ENCODE results near the gene CHKA.

Gene CHKA

GRCh38 chr11:68067991-68068390 lies 53.2 kb downstream of the CHKA start:
- DNase-seq = no peak

GRCh38 chr11:68066742-68067141 lies 54.4 kb downstream of the CHKA start:
- no peak for DNase-seq

GRCh38 chr11:68065841-68066240 lies 55.3 kb downstream of the CHKA start:
- no peak for DNase-seq

- no peak for DNase-seq
Observed at GRCh38 chr11:68064926-68065325, 56.3 kb downstream of the CHKA start.

- DNase-seq = no peak
Observed at GRCh38 chr11:68061508-68061907, 59.7 kb downstream of the CHKA start.

GRCh38 chr11:68057807-68058206 lies 63.4 kb downstream of the CHKA start:
- no peak for DNase-seq

GRCh38 chr11:68056317-68057285 lies 64.6 kb downstream of the CHKA start:
- DNase-seq = no peak

GRCh38 chr11:68053981-68054812 lies 67.0 kb downstream of the CHKA start:
- no peak for DNase-seq

- no peak for DNase-seq
Observed at GRCh38 chr11:68053117-68053516, 68.1 kb downstream of the CHKA start.

GRCh38 chr11:68052137-68052873 lies 68.9 kb downstream of the CHKA start:
- DNase-seq = no peak

- no peak for DNase-seq
Observed at GRCh38 chr11:68051191-68052136, 69.7 kb downstream of the CHKA start.

- no peak for DNase-seq
Observed at GRCh38 chr11:68050371-68050841, 70.8 kb downstream of the CHKA start.

GRCh38 chr11:68049509-68050370 lies 71.4 kb downstream of the CHKA start:
- no peak for DNase-seq

GRCh38 chr11:68048681-68049508 lies 72.3 kb downstream of the CHKA start:
- DNase-seq = no peak

GRCh38 chr11:68047437-68048290 lies 73.5 kb downstream of the CHKA start:
- DNase-seq = no peak

- DNase-seq = no peak
Observed at GRCh38 chr11:68044898-68045351, 76.3 kb downstream of the CHKA start.

- DNase-seq = no peak
Observed at GRCh38 chr11:68044145-68044813, 76.9 kb downstream of the CHKA start.

All from NCI-H187 treated with DMSO at 0.1 percent for 48 hours (cell line).